MM.1S (cell line): ENCODE results near the gene CTSW.

Experiments used
- DNase-seq: peaks from one replicate; pipeline ENCODE4 v3.0.0-alpha.2; 2015
- H2AFZ ChIP-seq: fragments of 300-600 bp; sonication (generic); 2 replicates; pipeline ENCODE4 v1.6.0; 2016; ENCODE audit warnings: antibody characterized with exemption, low read length
- H3F3A ChIP-seq: fragments of 300-600 bp; sonication (generic); 2 replicates; pipeline ENCODE4 v1.6.1; 2016; ENCODE audit warnings: mild to moderate bottlenecking, antibody characterized with exemption, low read length, moderate library complexity, mixed read lengths; ENCODE audit not compliant: insufficient read depth
- H3K27ac ChIP-seq: fragments of 300-600 bp; sonication (generic); 2 replicates; pipeline ENCODE4 v1.5.1; 2016; ENCODE audit warnings: mild to moderate bottlenecking, low read length
- H3K27me3 ChIP-seq: fragments of 300-600 bp; sonication (generic); replicated peaks from 2 replicates; pipeline ENCODE4 v1.6.0; 2016; ENCODE audit warnings: low read length; ENCODE audit not compliant: insufficient read depth
- H3K36me3 ChIP-seq: fragments of 300-600 bp; sonication (generic); replicated peaks from 2 replicates; pipeline ENCODE4 v1.6.1; 2016; ENCODE audit warnings: mild to moderate bottlenecking, low read length, mixed read lengths; ENCODE audit not compliant: insufficient read depth
- H3K4me1 ChIP-seq: fragments of 300-600 bp; sonication (generic); 2 replicates; pipeline ENCODE4 v1.6.1; 2016; ENCODE audit warnings: low read length, mixed read lengths
- H3K4me2 ChIP-seq: fragments of 300-600 bp; sonication (generic); 2 replicates; pipeline ENCODE4 v1.6.0; 2016; ENCODE audit warnings: low read depth, low read length
- H3K4me3 ChIP-seq: fragments of 300-600 bp; sonication (generic); 2 replicates; pipeline ENCODE4 v1.5.1; 2016; ENCODE audit warnings: low read length, mixed read lengths
- H3K79me2 ChIP-seq: fragments of 300-600 bp; sonication (generic); 2 replicates; pipeline ENCODE4 v1.6.1; 2016; ENCODE audit warnings: mixed run types, low read length, mixed read lengths
- H3K9ac ChIP-seq: fragments of 300-600 bp; sonication (generic); 2 replicates; pipeline ENCODE4 v1.6.1; 2016; ENCODE audit warnings: low read length, mixed read lengths
- H3K9me2 ChIP-seq: fragments of 300-600 bp; sonication (generic); replicated peaks from 2 replicates; pipeline ENCODE4 v1.6.1; 2016; ENCODE audit warnings: mild to moderate bottlenecking, low read length, mixed read lengths; ENCODE audit not compliant: insufficient read depth
- H3K9me3 ChIP-seq: fragments of 300-600 bp; sonication (generic); replicated peaks from 2 replicates; pipeline ENCODE4 v1.6.1; 2016; ENCODE audit warnings: mild to moderate bottlenecking, low read length, mixed read lengths; ENCODE audit not compliant: insufficient read depth
- H4K20me1 ChIP-seq: fragments of 300-600 bp; sonication (generic); 2 replicates; pipeline ENCODE4 v1.6.1; 2016; ENCODE audit warnings: mild to moderate bottlenecking, low read length, moderate library complexity, mixed read lengths; ENCODE audit not compliant: insufficient read depth
- EZH2 ChIP-seq: fragments of 300-600 bp; sonication (generic); optimal IDR thresholded peaks from 2 replicates; pipeline ENCODE3; 2017; ENCODE audit warnings: low read depth, mild to moderate bottlenecking, antibody characterized with exemption, low read length, mixed read lengths
- EZH2phosphoT487 ChIP-seq: fragments of 300-600 bp; sonication (generic); IDR thresholded peaks from 2 replicates; pipeline ENCODE4 v1.6.1; 2018; ENCODE audit warnings: antibody characterized with exemption, low read length
- TF ChIP-seq, protein P1 (sequence below): fragments of 300-600 bp; sonication (generic); IDR thresholded peaks from 2 replicates; pipeline ENCODE4 v1.5.1; 2016; ENCODE audit warnings: antibody characterized with exemption, low read length, mixed read lengths

The CTSW gene

DNA sequence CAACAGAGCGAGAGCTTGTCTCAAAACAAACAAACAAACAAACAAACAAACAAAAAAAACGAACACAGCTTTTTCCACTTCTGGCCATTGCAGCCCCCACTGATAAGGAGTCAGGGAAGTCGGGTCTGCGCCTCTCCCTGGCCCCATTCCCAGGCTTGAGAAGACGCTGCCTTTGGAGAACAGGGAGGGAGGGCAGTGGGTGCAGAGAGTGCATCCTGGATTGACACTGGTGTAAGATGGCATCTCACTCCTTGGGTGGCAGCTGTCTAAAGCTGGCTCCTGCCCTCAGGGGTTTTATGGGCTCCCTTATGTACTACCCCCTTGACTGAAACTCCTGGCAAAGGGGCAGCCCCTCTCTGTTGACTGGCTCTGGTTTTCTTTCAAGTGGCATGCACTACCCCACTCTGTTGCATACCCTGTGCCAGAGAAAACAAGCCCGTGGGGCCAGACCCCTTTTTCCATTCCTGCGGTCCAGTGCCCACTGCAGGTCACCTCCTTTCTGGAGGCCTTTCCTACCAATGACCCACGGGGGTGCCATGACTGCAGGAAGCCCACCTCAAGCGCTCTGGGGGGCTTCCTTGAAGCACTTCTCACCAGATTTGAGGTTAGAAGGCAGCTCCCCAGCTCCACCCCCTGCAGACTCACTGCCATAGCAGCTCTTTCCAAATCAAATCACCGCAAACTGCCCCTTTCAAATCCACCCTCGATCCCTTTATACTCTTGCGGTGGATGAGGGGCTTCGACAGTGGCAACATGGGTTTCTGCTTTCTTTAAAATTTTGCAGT, 52.3 kb downstream of the CTSW start:
- H3F3A ChIP-seq = peaks cover 18% of the 10 kb centered on the region
- H3K9ac ChIP-seq = no peak overlapping the region
- no peaks in the 10 kb centered on the region for H3K9me2 ChIP-seq
- H3K9me3 ChIP-seq = no peaks in the 10 kb centered on the region
- TF ChIP-seq EZH2 = no peak
- TF ChIP-seq, protein P1, sequence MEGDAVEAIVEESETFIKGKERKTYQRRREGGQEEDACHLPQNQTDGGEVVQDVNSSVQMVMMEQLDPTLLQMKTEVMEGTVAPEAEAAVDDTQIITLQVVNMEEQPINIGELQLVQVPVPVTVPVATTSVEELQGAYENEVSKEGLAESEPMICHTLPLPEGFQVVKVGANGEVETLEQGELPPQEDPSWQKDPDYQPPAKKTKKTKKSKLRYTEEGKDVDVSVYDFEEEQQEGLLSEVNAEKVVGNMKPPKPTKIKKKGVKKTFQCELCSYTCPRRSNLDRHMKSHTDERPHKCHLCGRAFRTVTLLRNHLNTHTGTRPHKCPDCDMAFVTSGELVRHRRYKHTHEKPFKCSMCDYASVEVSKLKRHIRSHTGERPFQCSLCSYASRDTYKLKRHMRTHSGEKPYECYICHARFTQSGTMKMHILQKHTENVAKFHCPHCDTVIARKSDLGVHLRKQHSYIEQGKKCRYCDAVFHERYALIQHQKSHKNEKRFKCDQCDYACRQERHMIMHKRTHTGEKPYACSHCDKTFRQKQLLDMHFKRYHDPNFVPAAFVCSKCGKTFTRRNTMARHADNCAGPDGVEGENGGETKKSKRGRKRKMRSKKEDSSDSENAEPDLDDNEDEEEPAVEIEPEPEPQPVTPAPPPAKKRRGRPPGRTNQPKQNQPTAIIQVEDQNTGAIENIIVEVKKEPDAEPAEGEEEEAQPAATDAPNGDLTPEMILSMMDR = 0 out of 2 replicates have a peak, but pooled peaks have one; percentile 4
- H3K4me3 ChIP-seq = no peak overlapping the region
- no peak overlapping the region for H3K27ac ChIP-seq
- no peak overlapping the region for H2AFZ ChIP-seq
- no peaks in the 10 kb centered on the region for H4K20me1 ChIP-seq
- H3K79me2 ChIP-seq = no peaks in the 10 kb centered on the region
- no peak overlapping the region for H3K4me2 ChIP-seq
- H3K36me3 ChIP-seq = no peaks in the 10 kb centered on the region
- peaks cover 21% of the 10 kb centered on the region for H3K4me1 ChIP-seq
- H3K27me3 ChIP-seq = no peaks in the 10 kb centered on the region
- no peak for DNase-seq

GRCh38 chr11:65932558-65932919, 52.9 kb downstream of the CTSW start:
- H3K27ac ChIP-seq = no peak overlapping the region
- TF ChIP-seq, protein P1 = no peak
- TF ChIP-seq EZH2phosphoT487 (no peak), EZH2 (no peak)
- peaks cover 17% of the 10 kb centered on the region for H3F3A ChIP-seq
- no peaks in the 10 kb centered on the region for H3K9me2 ChIP-seq
- H3K9ac ChIP-seq = no peak overlapping the region
- no peak overlapping the region for H2AFZ ChIP-seq
- no peaks in the 10 kb centered on the region for H3K36me3 ChIP-seq
- no peaks in the 10 kb centered on the region for H3K27me3 ChIP-seq
- no peaks in the 10 kb centered on the region for H3K9me3 ChIP-seq
- no peaks in the 10 kb centered on the region for H4K20me1 ChIP-seq
- DNase-seq = no peak
- no peaks in the 10 kb centered on the region for H3K79me2 ChIP-seq
- no peak overlapping the region for H3K4me2 ChIP-seq
- H3K4me1 ChIP-seq = peaks cover 15% of the 10 kb centered on the region
- H3K4me3 ChIP-seq = no peak overlapping the region
